GM12878 (cell line): ENCODE results near the gene ESYT3. TPM values are rescaled to one million over a fixed set of nuclear protein-coding genes. Genes with fewer than 3 reads are reported as not detected.

ENCODE experiments used
- ATAC-seq: fragments of 200-7000 bp; cut with Tn5 transposase; 3 replicates; pipeline ENCODE4 v1.9.1; 2020; ENCODE audit warnings: mild to moderate bottlenecking, moderate library complexity
- BruUV-seq: library from RNA; stranded (reverse); fragments of 400-500 nt; replicated peaks from 2 replicates; lab custom pipeline; 2021; lab: Mats Ljungman, UMichigan
- CTCF ChIA-PET: fragments of 300-600 bp; sonication (Branson Sonifier 250); formaldehyde crosslinking; extraction: SDS; loops from one replicate; lab custom pipeline; 2021; ENCODE audit warnings: inconsistent platforms; lab: Yijun Ruan, JAX
- POLR2A ChIA-PET: fragments of 350-600 bp; formaldehyde crosslinking; extraction: SDS; loops from one replicate; lab custom pipeline; 2021; ENCODE audit warnings: inconsistent platforms; lab: Charles Lee
- RAD21 ChIA-PET: fragments of 300-600 bp; sonication (Branson Sonifier 250); formaldehyde crosslinking; loops from one replicate; lab custom pipeline; 2023; ENCODE audit warnings: antibody characterized with exemption; ENCODE audit not compliant: unreplicated experiment; lab: Charles Lee
- SMC1A ChIA-PET: fragments of 300-600 bp; sonication (Branson Sonifier 250); formaldehyde crosslinking; loops from one replicate; lab custom pipeline; 2023; ENCODE audit not compliant: unreplicated experiment, uncharacterized antibody; lab: Charles Lee
- DNase-seq: peaks from one replicate; pipeline ENCODE4 v3.0.0-alpha.2; 2011; ENCODE audit warnings: low read depth, low spot score
- FAIRE-seq: peaks from 3 replicates; lab custom pipeline; 2011; peaks lifted over from hg19 to GRCh38; lab: Jason Lieb, UNC
- H2AFZ ChIP-seq: 2 replicates; pipeline ENCODE4 v1.6.0; 2011; ENCODE audit warnings: low read depth, low read length, control low read depth; ENCODE audit not compliant: control insufficient read depth
- H3K27ac ChIP-seq: 2 replicates; pipeline ENCODE4 v1.5.1; 2011; ENCODE audit warnings: control low read depth; ENCODE audit not compliant: control insufficient read depth, insufficient read depth
- H3K27me3 ChIP-seq, 2 experiments: replicated peaks in 1 of 2; 2 replicates each; pipeline versions ENCODE4 v1.6.0 to v1.6.1; 2011; ENCODE audit warnings: low read length in 1 of 2; ENCODE audit not compliant: control insufficient read depth in 2 of 2, insufficient read depth in 2 of 2
- H3K36me3 ChIP-seq, 2 experiments: 2 replicates each; pipeline ENCODE4 v1.5.1; 2011; ENCODE audit warnings: low read length in 1 of 2; ENCODE audit not compliant: control insufficient read depth in 2 of 2, insufficient read depth in 2 of 2
- H3K4me1 ChIP-seq: 2 replicates; pipeline ENCODE4 v1.6.1; 2011; ENCODE audit warnings: mild to moderate bottlenecking, low read length, moderate library complexity, mixed read lengths; ENCODE audit not compliant: control insufficient read depth, insufficient read depth
- H3K4me2 ChIP-seq: 2 replicates; pipeline ENCODE4 v1.6.0; 2011; ENCODE audit warnings: control low read depth; ENCODE audit not compliant: control insufficient read depth, insufficient read depth
- H3K4me3 ChIP-seq: fragments of 200-600 bp; sonication (generic); 2 replicates; pipeline ENCODE4 v1.5.1; 2016
- H3K79me2 ChIP-seq: 2 replicates; pipeline ENCODE4 v1.6.0; 2011; ENCODE audit warnings: low read length; ENCODE audit not compliant: control insufficient read depth, insufficient read depth
- H3K9ac ChIP-seq: 2 replicates; pipeline ENCODE4 v1.8.0; 2011; ENCODE audit warnings: low read length, control low read depth, mixed read lengths; ENCODE audit not compliant: control insufficient read depth, insufficient read depth
- H3K9me3 ChIP-seq: replicated peaks from 3 replicates; pipeline ENCODE4 v1.5.1; 2011; ENCODE audit warnings: mild to moderate bottlenecking, low read length; ENCODE audit not compliant: control insufficient read depth, insufficient read depth
- H4K20me1 ChIP-seq: 2 replicates; pipeline ENCODE4 v1.6.0; 2011; ENCODE audit not compliant: control insufficient read depth, insufficient read depth
- BHLHE40 ChIP-seq, 2 experiments: fragments of 450-650 bp in 1 of 2; IDR thresholded peaks; 2 replicates each; pipeline ENCODE4 v1.6.1; 2011 to 2017; ENCODE audit warnings: low read depth in 2 of 2, borderline replicate concordance in 1 of 2, improper control_type of control experiment in 1 of 2, low read length in 1 of 2, mild to moderate bottlenecking in 1 of 2
- BRCA1 ChIP-seq: IDR thresholded peaks from 2 replicates; pipeline ENCODE4 v1.6.1; 2011; ENCODE audit warnings: low read depth, low read length, improper control_type of control experiment
- CHD1 ChIP-seq: IDR thresholded peaks from 2 replicates; pipeline ENCODE4 v1.6.1; 2012; ENCODE audit warnings: low read depth, low read length, improper control_type of control experiment
- CHD2 ChIP-seq: IDR thresholded peaks from 2 replicates; pipeline ENCODE4 v1.6.1; 2011; ENCODE audit warnings: low read depth, low read length, improper control_type of control experiment, borderline replicate concordance
- CTCF ChIP-seq, 3 experiments: IDR thresholded peaks in 2 of 3; conservative IDR thresholded peaks in 1 of 3; 2 replicates each; pipeline ENCODE4 v1.5.1; 2011; ENCODE audit warnings: low read depth in 3 of 3, low read length in 3 of 3, mild to moderate bottlenecking in 3 of 3, control low read depth in 2 of 3, moderate library complexity in 2 of 3, inconsistent platforms in 1 of 3, mixed read lengths in 1 of 3; ENCODE audit not compliant: control insufficient read depth in 2 of 3, insufficient read depth in 1 of 3; ENCODE audit errors: extremely low read depth in 1 of 3
- ESRRA ChIP-seq: IDR thresholded peaks from 2 replicates; pipeline ENCODE4 v1.6.1; 2012; ENCODE audit warnings: mild to moderate bottlenecking, low read length, improper control_type of control experiment
- FOXM1 ChIP-seq: IDR thresholded peaks from 2 replicates; pipeline ENCODE4 v1.6.1; 2012; ENCODE audit warnings: low read depth, mild to moderate bottlenecking, inconsistent platforms, low read length, moderate library complexity
- MEF2B ChIP-seq: fragments of 450-650 bp; IDR thresholded peaks from 2 replicates; pipeline ENCODE4 v1.6.1; 2018; ENCODE audit warnings: mild to moderate bottlenecking, moderate library complexity; ENCODE audit not compliant: partially characterized antibody, poor library complexity, severe bottlenecking
- NFXL1 ChIP-seq: fragments of 450-650 bp; IDR thresholded peaks from 2 replicates; pipeline ENCODE4 v1.6.1; 2017; ENCODE audit warnings: antibody characterized with exemption, mild to moderate bottlenecking, borderline replicate concordance
- NR2C2 ChIP-seq: IDR thresholded peaks from 2 replicates; pipeline ENCODE4 v1.6.1; 2011; ENCODE audit warnings: borderline replicate concordance, low read depth; ENCODE audit not compliant: control insufficient read depth, insufficient read length
- PAX8 ChIP-seq: fragments of 450-650 bp; IDR thresholded peaks from 2 replicates; pipeline ENCODE4 v1.6.1; 2017; ENCODE audit warnings: mild to moderate bottlenecking, moderate library complexity
- POLR2AphosphoS5 ChIP-seq: IDR thresholded peaks from 2 replicates; pipeline ENCODE4 v1.6.1; 2011; ENCODE audit warnings: mild to moderate bottlenecking, low read length, inconsistent platforms
- STAT3 ChIP-seq: IDR thresholded peaks from 2 replicates; pipeline ENCODE4 v1.6.1; 2011; ENCODE audit warnings: low read depth, low read length, improper control_type of control experiment
- TCF12 ChIP-seq: IDR thresholded peaks from 2 replicates; pipeline ENCODE4 v1.6.1; 2011; ENCODE audit warnings: low read depth, mild to moderate bottlenecking, low read length
- ZNF217 ChIP-seq: fragments of 450-650 bp; IDR thresholded peaks from 2 replicates; pipeline ENCODE4 v1.6.1; 2017; ENCODE audit warnings: antibody characterized with exemption, mild to moderate bottlenecking
- ZNF592 ChIP-seq: fragments of 450-650 bp; IDR thresholded peaks from 2 replicates; pipeline ENCODE4 v1.6.1; 2017; ENCODE audit warnings: mild to moderate bottlenecking, moderate library complexity
- WGBS: methylation state at CpG from one replicate; pipeline ENCODE4 v1.1.6; 2016; ENCODE audit warnings: low lambda C conversion rate; ENCODE audit not compliant: insufficient replicate concordance, insufficient coverage; ENCODE audit errors: missing lambda C conversion rate; 5-methylcytosine and 5-hydroxymethylcytosine counted together
- in situ Hi-C: fragments of 300-500 bp; cut with MboI; formaldehyde crosslinking; loops from 9 replicates; pipeline ENCODE4 v1.14.3; 2018; ENCODE audit warnings: mixed read lengths
- intact Hi-C: fragments of 100-400 bp; cut with micrococcal nuclease; formaldehyde crosslinking; loops from one replicate; pipeline ENCODE4 v1.14.2; 2022; ENCODE audit not compliant: unreplicated experiment
- polyA plus RNA-seq, 11 experiments: library from polyadenylated mRNA; depleted of rRNA in 4 of 11; unstranded in 6 of 11; stranded (reverse) in 5 of 11; fragments of >200 nt; fragmentation: Nextera tagmentation in 4 of 11; fragmentation: Illumina TruSeq in 1 of 11; extraction: Ambion mirVana in 4 of 11; extraction: Trizol in 1 of 11; gene quantifications; 1 replicate in 1 of 11; 2 replicates in 10 of 11; pipeline versions ENCODE4 v1.2.1 to v1.2.3, GENCODE V29; 2011 to 2016; ENCODE audit warnings: inconsistent platforms in 2 of 11, missing spikeins in 2 of 11, low read depth in 1 of 11
- total RNA-seq, 4 experiments: library from RNA; depleted of rRNA in 3 of 4; stranded (reverse); fragments of >200 nt in 3 of 4; fragmentation: Illumina TruSeq in 1 of 4; extraction: Trizol in 1 of 4; gene quantifications; 2 replicates each; pipeline versions ENCODE4 v1.2.1 to v1.2.3, GENCODE V29; 2013 to 2021

The ESYT3 gene
- total and polyA plus RNA-seq, 10 of the 15 experiments (the other 5 are each of a cell fraction or from before 2014, with no cell fraction given), result not detected

GRCh38 chr3:138452436-138452835 is 18.0 kb downstream of the ESYT3 start:
- TF ChIP-seq MEF2B (no peak), BHLHE40 (IDR thresholded peaks at IDR 0.05; ENCODE audit: borderline replicate concordance in 1 of 2, low read depth in 2 of 2, low read length in 1 of 2) (no peak), NR2C2 (no peak), PAX8 (no peak), CHD2 (no peak), ESRRA (no peak), BRCA1 (no peak), ZNF592 (no peak), POLR2AphosphoS5 (no peak), CTCF (IDR thresholded peaks at IDR 0.05 in 2 of 3, conservative IDR thresholded peaks at IDR 0.05 in 1 of 3; ENCODE audit: control insufficient read depth in 2 of 3, extremely low read depth in 1 of 3, insufficient read depth in 1 of 3, low read depth in 3 of 3, low read length in 3 of 3) (no peak), CHD1 (no peak), TCF12 (no peak), NFXL1 (no peak), FOXM1 (no peak), ZNF217 (no peak), STAT3 (no peak)

More at GRCh38 chr3:138452436-138452835, 18.0 kb downstream of the ESYT3 start:
- no peaks in the 10 kb centered on the region for H4K20me1 ChIP-seq
- no peak for FAIRE-seq
- WGBS, result 2% methylated on average over 6 of the region's 6 CpGs
- H3K4me1 ChIP-seq, result no peaks in the 10 kb centered on the region
- H3K9ac ChIP-seq, result no peak overlapping the region
- H3K27me3 ChIP-seq, result no peaks in the 10 kb centered on the region; a peak in 3 of 4 replicates
- no peak overlapping the region for H3K4me2 ChIP-seq
- no peaks in the 10 kb centered on the region for H3K9me3 ChIP-seq
- ChIA-PET RAD21 (no interaction called here), POLR2A (no interaction called here), CTCF (no interaction called here), SMC1A (no interaction called here)
- H3K79me2 ChIP-seq, result no peaks in the 10 kb centered on the region
- no peak overlapping the region for H2AFZ ChIP-seq
- no peak for DNase-seq
- ATAC-seq, result no peak
- no peaks in the 10 kb centered on the region for H3K36me3 ChIP-seq
- in situ Hi-C loops (no loop called here), intact Hi-C loops (no loop called here)
- H3K4me3 ChIP-seq, result no peak overlapping the region
- H3K27ac ChIP-seq, result no peak overlapping the region
- BruUV-seq, result no TSS peak
